Erythroblast (primary cell): ENCODE results near the gene BACH2.

Source experiments
- GATA1 ChIP-seq: IDR thresholded peaks from 2 replicates; pipeline ENCODE4 v1.6.1; 2011; ENCODE audit warnings: low read depth, mild to moderate bottlenecking, control low read depth, low read length, moderate library complexity
- POLR2A ChIP-seq: IDR thresholded peaks from 2 replicates; pipeline ENCODE4 v1.6.1; 2011; ENCODE audit warnings: mild to moderate bottlenecking, low read length

DNA sequence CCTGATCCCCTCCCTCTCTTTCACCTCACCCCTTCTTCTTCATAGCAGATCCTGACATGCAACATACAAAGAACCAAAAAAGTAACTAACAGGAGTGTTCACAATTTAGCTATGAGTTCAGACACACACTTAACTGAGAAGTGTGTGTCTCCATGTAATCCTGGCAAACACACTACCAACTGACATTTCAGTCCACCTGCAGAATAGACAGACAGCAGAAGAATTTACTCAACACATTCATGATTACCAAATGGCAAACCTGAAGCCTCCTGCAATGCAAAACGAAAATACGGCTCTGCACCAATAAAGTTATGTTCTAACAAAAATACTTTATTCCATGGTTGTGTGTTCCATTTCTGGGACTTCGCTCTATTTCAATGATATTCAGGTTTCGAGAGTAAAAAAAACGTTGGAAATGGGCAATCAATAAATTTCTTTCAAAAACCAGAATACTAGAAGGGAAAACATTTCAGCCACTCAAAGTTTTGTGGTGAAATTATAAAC, 2.6 kb downstream of the BACH2 start:
- no peak for TF ChIP-seq POLR2A
- TF ChIP-seq GATA1: no peak
